Hepatocyte (in vitro differentiated cells): ENCODE results near the gene MARK1. TPM values are rescaled to one million over a fixed set of nuclear protein-coding genes. Genes with fewer than 3 reads are reported as not detected.
"Not testable (repeated sequence)": the region's sequence is repeated elsewhere in the genome, so short reads cannot be mapped to it uniquely, and the experiment has no call there.

ENCODE experiments used
- DNase-seq: peaks from one replicate; pipeline ENCODE4 v3.0.0-alpha.2; 2016; ENCODE audit warnings: low spot score
- H2AFZ ChIP-seq: fragments of 200-600 bp; sonication (generic); 2 replicates; pipeline ENCODE4 v1.6.0; 2016; ENCODE audit warnings: antibody characterized with exemption, mild to moderate bottlenecking
- H3K27ac ChIP-seq: fragments of 200-600 bp; sonication (generic); 2 replicates; pipeline ENCODE4 v1.5.1; 2016; ENCODE audit warnings: mild to moderate bottlenecking
- H3K27me3 ChIP-seq: fragments of 200-600 bp; sonication (generic); 2 replicates; pipeline ENCODE4 v1.6.1; 2016
- H3K36me3 ChIP-seq: fragments of 200-600 bp; sonication (generic); replicated peaks from 2 replicates; pipeline ENCODE4 v1.5.1; 2016; ENCODE audit warnings: low read depth; ENCODE audit not compliant: insufficient read depth
- H3K4me1 ChIP-seq: fragments of 200-600 bp; sonication (generic); 2 replicates; pipeline ENCODE4 v1.5.1; 2016; ENCODE audit warnings: mild to moderate bottlenecking, moderate library complexity; ENCODE audit not compliant: insufficient read depth
- H3K4me2 ChIP-seq: fragments of 200-600 bp; sonication (generic); 2 replicates; pipeline ENCODE4 v1.6.0; 2016
- H3K4me3 ChIP-seq: fragments of 200-600 bp; sonication (generic); 2 replicates; pipeline ENCODE4 v1.5.1; 2016; ENCODE audit warnings: mild to moderate bottlenecking
- H3K79me2 ChIP-seq: fragments of 200-600 bp; sonication (generic); 2 replicates; pipeline ENCODE4 v1.6.0; 2017; ENCODE audit warnings: mild to moderate bottlenecking
- H3K9me2 ChIP-seq: fragments of 200-600 bp; sonication (generic); replicated peaks from 2 replicates; pipeline ENCODE4 v1.6.0; 2017; ENCODE audit warnings: mild to moderate bottlenecking; ENCODE audit not compliant: insufficient read depth
- H3K9me3 ChIP-seq: fragments of 200-600 bp; sonication (generic); 2 replicates; pipeline ENCODE4 v1.5.1; 2016; ENCODE audit warnings: low read depth, mild to moderate bottlenecking
- H4K20me1 ChIP-seq: fragments of 200-600 bp; sonication (generic); 2 replicates; pipeline ENCODE4 v1.6.0; 2016; ENCODE audit warnings: mild to moderate bottlenecking; ENCODE audit not compliant: insufficient read depth, poor library complexity, severe bottlenecking
- EZH2 ChIP-seq: fragments of 200-600 bp; sonication (generic); IDR thresholded peaks from 2 replicates; pipeline ENCODE4 v1.6.1; 2016; ENCODE audit warnings: antibody characterized with exemption, mild to moderate bottlenecking, borderline replicate concordance
- EZH2phosphoT487 ChIP-seq: fragments of 200-600 bp; sonication (generic); IDR thresholded peaks from one replicate; pipeline ENCODE4 v1.6.1; 2018; ENCODE audit warnings: antibody characterized with exemption, mild to moderate bottlenecking, low read depth, moderate library complexity; ENCODE audit not compliant: unreplicated experiment, severe bottlenecking
- WGBS: methylation state at CpG from one replicate; pipeline ENCODE4 v1.1.6; 2016; ENCODE audit warnings: low lambda C conversion rate; ENCODE audit errors: missing lambda C conversion rate; 5-methylcytosine and 5-hydroxymethylcytosine counted together
- polyA plus RNA-seq: library from polyadenylated mRNA; unstranded; fragments of >200 nt; fragmentation: Nextera tagmentation; extraction: Ambion mirVana; gene quantifications from 2 replicates; pipeline ENCODE4 v1.2.1, GENCODE V29; 2016
- total RNA-seq: library from RNA; depleted of rRNA; stranded (reverse); fragments of >200 nt; gene quantifications from 2 replicates; pipeline ENCODE4 v1.2.3, GENCODE V29; 2014
- TF ChIP-seq, protein P1 (sequence below): fragments of 200-600 bp; sonication (generic); IDR thresholded peaks from 2 replicates; pipeline ENCODE4 v1.5.1; 2016; ENCODE audit warnings: antibody characterized with exemption, mild to moderate bottlenecking; ENCODE audit not compliant: poor library complexity

The MARK1 gene
- total and polyA plus RNA-seq, 2 experiments from 2014 or later: 1.9 to 7.1 TPM

GRCh38 chr1:220595179-220595578 lies 67.2 kb downstream of the MARK1 start:
- no peaks in the 10 kb centered on the region for H3K27me3 ChIP-seq
- H3K4me1 ChIP-seq: no peaks in the 10 kb centered on the region
- no peaks in the 10 kb centered on the region for H3K79me2 ChIP-seq
- H4K20me1 ChIP-seq: no peaks in the 10 kb centered on the region
- TF ChIP-seq EZH2 (no peak), EZH2phosphoT487 (no peak)
- TF ChIP-seq, protein P1, sequence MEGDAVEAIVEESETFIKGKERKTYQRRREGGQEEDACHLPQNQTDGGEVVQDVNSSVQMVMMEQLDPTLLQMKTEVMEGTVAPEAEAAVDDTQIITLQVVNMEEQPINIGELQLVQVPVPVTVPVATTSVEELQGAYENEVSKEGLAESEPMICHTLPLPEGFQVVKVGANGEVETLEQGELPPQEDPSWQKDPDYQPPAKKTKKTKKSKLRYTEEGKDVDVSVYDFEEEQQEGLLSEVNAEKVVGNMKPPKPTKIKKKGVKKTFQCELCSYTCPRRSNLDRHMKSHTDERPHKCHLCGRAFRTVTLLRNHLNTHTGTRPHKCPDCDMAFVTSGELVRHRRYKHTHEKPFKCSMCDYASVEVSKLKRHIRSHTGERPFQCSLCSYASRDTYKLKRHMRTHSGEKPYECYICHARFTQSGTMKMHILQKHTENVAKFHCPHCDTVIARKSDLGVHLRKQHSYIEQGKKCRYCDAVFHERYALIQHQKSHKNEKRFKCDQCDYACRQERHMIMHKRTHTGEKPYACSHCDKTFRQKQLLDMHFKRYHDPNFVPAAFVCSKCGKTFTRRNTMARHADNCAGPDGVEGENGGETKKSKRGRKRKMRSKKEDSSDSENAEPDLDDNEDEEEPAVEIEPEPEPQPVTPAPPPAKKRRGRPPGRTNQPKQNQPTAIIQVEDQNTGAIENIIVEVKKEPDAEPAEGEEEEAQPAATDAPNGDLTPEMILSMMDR: no peak
- no peaks in the 10 kb centered on the region for H3K36me3 ChIP-seq
- H3K4me3 ChIP-seq: no peak overlapping the region
- no peaks in the 10 kb centered on the region for H3K9me2 ChIP-seq
- DNase-seq: no peak
- no peak overlapping the region for H3K4me2 ChIP-seq
- H2AFZ ChIP-seq: no peak overlapping the region
- H3K9me3 ChIP-seq: no peaks in the 10 kb centered on the region
- H3K27ac ChIP-seq: no peak overlapping the region
- 76% methylated on average over 3 of the region's 3 CpGs for WGBS

DNA sequence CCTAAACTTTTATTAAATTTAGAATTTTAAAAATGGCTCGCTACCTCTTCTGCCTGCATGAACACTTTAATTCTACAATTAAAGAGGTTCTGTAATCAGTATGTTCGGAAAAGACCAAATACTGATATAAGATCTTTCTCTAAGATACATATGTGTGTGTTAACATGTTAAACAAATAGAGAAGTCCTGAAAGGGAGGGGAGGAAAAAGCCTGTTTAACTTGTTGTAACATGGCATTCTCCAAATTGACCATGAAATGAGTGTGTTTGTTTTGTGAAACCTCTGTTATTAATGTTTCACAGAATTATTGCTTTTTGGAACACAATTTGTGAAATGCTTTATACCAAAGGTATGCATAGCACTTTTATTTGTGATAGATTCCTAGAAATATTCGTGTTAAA lies 77.0 kb downstream of the MARK1 start:
- Histone ChIP-seq H3K9me3 (no peaks in the 10 kb centered on the region), H3K4me3 (no peak overlapping the region), H3K27ac (no peak overlapping the region), H4K20me1 (no peaks in the 10 kb centered on the region), H2AFZ (no peak overlapping the region), H3K4me2 (no peak overlapping the region), H3K9me2 (no peaks in the 10 kb centered on the region), H3K36me3 (no peaks in the 10 kb centered on the region), H3K4me1 (no peaks in the 10 kb centered on the region), H3K79me2 (no peaks in the 10 kb centered on the region), H3K27me3 (no peaks in the 10 kb centered on the region)
- DNase-seq: no peak
- TF ChIP-seq EZH2 (no peak), EZH2phosphoT487 (no peak)
- TF ChIP-seq, protein P1: no peak
- WGBS: 82% methylated on average over 3 of the region's 3 CpGs

GRCh38 chr1:220605651-220606050 lies 77.7 kb downstream of the MARK1 start:
- not testable (repeated sequence) for H4K20me1 ChIP-seq, H3K36me3 ChIP-seq, H3K4me3 ChIP-seq, H3K79me2 ChIP-seq, H2AFZ ChIP-seq, H3K27ac ChIP-seq, H3K9me2 ChIP-seq, H3K9me3 ChIP-seq, H3K27me3 ChIP-seq, DNase-seq, H3K4me1 ChIP-seq, H3K4me2 ChIP-seq
- 91% methylated on average over 4 of the region's 4 CpGs for WGBS

- H4K20me1 ChIP-seq, H3K9me3 ChIP-seq, H3K4me2 ChIP-seq, H3K27ac ChIP-seq, H3K27me3 ChIP-seq, H3K9me2 ChIP-seq, H2AFZ ChIP-seq, DNase-seq, H3K4me1 ChIP-seq, H3K79me2 ChIP-seq, H3K4me3 ChIP-seq, H3K36me3 ChIP-seq: not testable (repeated sequence)
- WGBS: 86% methylated on average over 11 of the region's 11 CpGs
Measured at GRCh38 chr1:220611100-220611499, 83.2 kb downstream of the MARK1 start.

- Histone ChIP-seq H3K36me3 (no peaks in the 10 kb centered on the region), H4K20me1 (no peaks in the 10 kb centered on the region), H3K27ac (no peak overlapping the region), H3K79me2 (no peaks in the 10 kb centered on the region), H2AFZ (no peak overlapping the region), H3K9me2 (no peaks in the 10 kb centered on the region), H3K4me1 (no peaks in the 10 kb centered on the region), H3K27me3 (no peaks in the 10 kb centered on the region), H3K9me3 (no peaks in the 10 kb centered on the region), H3K4me2 (no peak overlapping the region), H3K4me3 (no peak overlapping the region)
- no peak for TF ChIP-seq EZH2phosphoT487
- TF ChIP-seq EZH2: no peak
- TF ChIP-seq, protein P1: no peak
- no peak for DNase-seq
Measured at GRCh38 chr1:220616836-220617235, 88.9 kb downstream of the MARK1 start.
